GM12891 (cell line): Measurements from ENCODE around the gene ZNF407.

Source experiments
- DNase-seq: peaks from one replicate; pipeline ENCODE4 v3.0.0; 2011; ENCODE audit warnings: low spot score; ENCODE audit not compliant: insufficient read length
- FAIRE-seq: peaks from 2 replicates; lab custom pipeline; 2011; peaks lifted over from hg19 to GRCh38; lab: Jason Lieb, UNC
- PAX5 ChIP-seq: IDR thresholded peaks from 2 replicates; pipeline ENCODE4 v1.6.1; 2011; ENCODE audit warnings: low read length, moderate library complexity, mild to moderate bottlenecking; ENCODE audit not compliant: insufficient read depth, severe bottlenecking
- POLR2A ChIP-seq: IDR thresholded peaks from 2 replicates; pipeline ENCODE4 v1.6.1; 2011; ENCODE audit warnings: low read depth, low read length, control low read depth
- POLR2AphosphoS5 ChIP-seq: IDR thresholded peaks from 2 replicates; pipeline ENCODE4 v1.6.1; 2011; ENCODE audit warnings: low read depth, low read length, control low read depth
- POU2F2 ChIP-seq: IDR thresholded peaks from 2 replicates; pipeline ENCODE4 v1.6.1; 2011; ENCODE audit warnings: low read depth, mild to moderate bottlenecking, control low read depth, low read length, moderate library complexity
- SPI1 ChIP-seq: IDR thresholded peaks from 2 replicates; pipeline ENCODE4 v1.6.1; 2011; ENCODE audit warnings: low read depth, low read length, control low read depth
- TAF1 ChIP-seq: IDR thresholded peaks from 2 replicates; pipeline ENCODE4 v1.6.1; 2011; ENCODE audit warnings: low read depth, low read length, control low read depth

Gene ZNF407

GRCh38 chr18:75110846-75111415 lies 513.3 kb downstream of the ZNF407 start:
- FAIRE-seq (no peak), DNase-seq (no peak)
- TF ChIP-seq SPI1 (no peak), TAF1 (no peak), POU2F2 (no peak), PAX5 (no peak)

- FAIRE-seq (no peak), DNase-seq (no peak)
- TF ChIP-seq POLR2A = no peak
- TF ChIP-seq SPI1 = no peak
- no peak for TF ChIP-seq POLR2AphosphoS5
- no peak for TF ChIP-seq PAX5
- no peak for TF ChIP-seq POU2F2
- TF ChIP-seq TAF1 = no peak
Observed at GRCh38 chr18:75111760-75112159, 514.1 kb downstream of the ZNF407 start.

GRCh38 chr18:75112186-75113096 lies 514.8 kb downstream of the ZNF407 start:
- TF ChIP-seq SPI1 = no peak
- TF ChIP-seq TAF1 = no peak
- FAIRE-seq (no peak), DNase-seq (no peak)

GRCh38 chr18:75113455-75113854 lies 515.8 kb downstream of the ZNF407 start:
- TF ChIP-seq SPI1 = no peak
- no peak for TF ChIP-seq PAX5
- no peak for TF ChIP-seq POLR2AphosphoS5
- TF ChIP-seq POU2F2 = no peak
- TF ChIP-seq POLR2A = no peak
- TF ChIP-seq TAF1 = no peak
- DNase-seq (no peak), FAIRE-seq (no peak)

- no peak for FAIRE-seq
- TF ChIP-seq POLR2AphosphoS5 (no peak), PAX5 (no peak), POU2F2 (no peak), TAF1 (no peak), SPI1 (no peak), POLR2A (no peak)
- DNase-seq = no peak
Observed at GRCh38 chr18:75114231-75114764, 516.6 kb downstream of the ZNF407 start.
